ENCODE measurements around the gene RCOR1. TPM values are rescaled to one million over a fixed set of nuclear protein-coding genes. Genes with fewer than 3 reads are reported as not detected.

The RCOR1 gene
- total and polyA plus RNA-seq, 9 donors, result 7.2 to 22.3 (median 18.3) TPM

DNA sequence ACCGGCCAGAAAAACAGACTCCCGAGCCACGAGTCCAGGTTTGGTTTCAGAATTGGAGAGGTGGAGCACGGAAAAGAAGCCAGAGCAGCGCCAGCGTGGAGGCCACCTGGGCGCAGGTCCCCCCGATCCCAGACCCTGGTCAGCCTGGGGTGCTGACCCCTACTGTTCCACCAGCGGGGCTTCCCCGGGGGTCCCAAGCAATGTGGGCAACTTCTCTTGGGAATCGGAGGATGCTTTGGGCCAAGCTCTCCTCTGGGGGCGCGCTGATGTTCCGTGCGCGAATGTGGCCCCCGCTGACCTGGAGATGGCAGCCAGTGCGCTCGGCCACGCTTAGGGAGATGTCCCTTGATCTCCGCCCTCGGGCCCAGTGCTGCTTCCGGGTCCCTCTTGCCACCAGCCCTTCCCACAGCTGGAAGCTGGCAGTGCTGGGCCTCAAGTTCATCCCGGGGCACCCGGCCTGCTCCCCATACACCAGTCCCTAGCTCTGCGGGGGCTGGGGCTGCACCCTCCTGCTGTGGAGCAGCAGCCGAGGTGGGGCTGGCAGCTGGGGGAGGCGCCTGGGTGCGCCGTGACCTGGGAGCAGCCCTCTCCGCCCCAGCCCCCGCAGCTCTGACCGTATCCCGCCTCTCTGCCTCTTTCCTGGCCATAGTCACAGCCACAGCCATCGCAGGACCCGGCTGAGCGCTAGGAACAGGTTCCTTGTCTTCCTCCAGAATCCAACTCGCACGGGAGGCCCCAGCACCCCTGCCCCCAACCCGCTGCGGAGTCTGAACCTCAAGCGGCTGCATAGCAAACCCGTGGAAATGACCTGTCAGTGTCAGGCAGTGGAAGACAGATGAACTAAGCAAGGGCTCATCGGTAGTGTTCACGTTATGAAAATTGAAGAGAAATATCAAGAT is 91.2 kb downstream of the RCOR1 start:
- Histone ChIP-seq H3K27ac (no peak overlapping the region), H3K4me1 (ENCODE audit: insufficient read depth) (no peaks in the 10 kb centered on the region), H3K36me3 (no peaks in the 10 kb centered on the region), H3K9me3 (no peaks in the 10 kb centered on the region), H3K27me3 (no peaks in the 10 kb centered on the region), H3K4me3 (no peak overlapping the region)
- TF ChIP-seq POLR2A (IDR thresholded peaks at IDR 0.05), result no peak
- TF ChIP-seq, protein P1, sequence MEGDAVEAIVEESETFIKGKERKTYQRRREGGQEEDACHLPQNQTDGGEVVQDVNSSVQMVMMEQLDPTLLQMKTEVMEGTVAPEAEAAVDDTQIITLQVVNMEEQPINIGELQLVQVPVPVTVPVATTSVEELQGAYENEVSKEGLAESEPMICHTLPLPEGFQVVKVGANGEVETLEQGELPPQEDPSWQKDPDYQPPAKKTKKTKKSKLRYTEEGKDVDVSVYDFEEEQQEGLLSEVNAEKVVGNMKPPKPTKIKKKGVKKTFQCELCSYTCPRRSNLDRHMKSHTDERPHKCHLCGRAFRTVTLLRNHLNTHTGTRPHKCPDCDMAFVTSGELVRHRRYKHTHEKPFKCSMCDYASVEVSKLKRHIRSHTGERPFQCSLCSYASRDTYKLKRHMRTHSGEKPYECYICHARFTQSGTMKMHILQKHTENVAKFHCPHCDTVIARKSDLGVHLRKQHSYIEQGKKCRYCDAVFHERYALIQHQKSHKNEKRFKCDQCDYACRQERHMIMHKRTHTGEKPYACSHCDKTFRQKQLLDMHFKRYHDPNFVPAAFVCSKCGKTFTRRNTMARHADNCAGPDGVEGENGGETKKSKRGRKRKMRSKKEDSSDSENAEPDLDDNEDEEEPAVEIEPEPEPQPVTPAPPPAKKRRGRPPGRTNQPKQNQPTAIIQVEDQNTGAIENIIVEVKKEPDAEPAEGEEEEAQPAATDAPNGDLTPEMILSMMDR (IDR thresholded peaks at IDR 0.05), result no peak
- no peak for TF ChIP-seq EP300 (IDR thresholded peaks at IDR 0.05)
- intact Hi-C loops (cut with DNase I), result no loop called here
- 82 to 83% (median 82%) methylated on average over 40 to 45 of the region's 45 CpGs for WGBS, 3 donors
- no peak for DNase-seq

DNA sequence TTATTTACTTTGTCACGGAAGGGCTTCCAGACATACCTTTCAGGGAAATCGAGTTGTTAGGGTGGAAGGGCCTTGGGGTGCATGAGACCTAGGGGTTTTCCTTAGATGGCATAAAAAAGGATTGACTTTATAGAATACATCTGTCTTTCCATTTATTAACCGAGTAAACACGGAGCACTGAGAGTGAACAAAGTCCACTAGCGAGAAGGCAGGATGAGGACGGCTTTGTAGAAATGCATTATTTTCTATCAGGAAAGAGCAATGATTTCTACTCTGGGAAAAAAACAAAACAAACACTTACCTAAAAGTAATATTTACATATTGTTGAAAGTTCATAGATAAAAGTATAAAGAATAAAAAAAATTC is 91.8 kb downstream of the RCOR1 start:
- TF ChIP-seq, protein P1 (IDR thresholded peaks at IDR 0.05), result no peak
- TF ChIP-seq EP300 (IDR thresholded peaks at IDR 0.05) (no peak), POLR2A (IDR thresholded peaks at IDR 0.05) (no peak)
- no peaks in the 10 kb centered on the region for H3K9me3 ChIP-seq
- H3K4me1 ChIP-seq (ENCODE audit: insufficient read depth), result no peaks in the 10 kb centered on the region
- no peak overlapping the region for H3K27ac ChIP-seq
- intact Hi-C loops (cut with DNase I), result no loop called here
- WGBS, 3 donors, result 87 to 92% (median 89%) methylated on average over 6 of the region's 6 CpGs
- H3K27me3 ChIP-seq, result no peaks in the 10 kb centered on the region
- DNase-seq, result no peak
- H3K36me3 ChIP-seq, result no peaks in the 10 kb centered on the region
- no peak overlapping the region for H3K4me3 ChIP-seq

DNA sequence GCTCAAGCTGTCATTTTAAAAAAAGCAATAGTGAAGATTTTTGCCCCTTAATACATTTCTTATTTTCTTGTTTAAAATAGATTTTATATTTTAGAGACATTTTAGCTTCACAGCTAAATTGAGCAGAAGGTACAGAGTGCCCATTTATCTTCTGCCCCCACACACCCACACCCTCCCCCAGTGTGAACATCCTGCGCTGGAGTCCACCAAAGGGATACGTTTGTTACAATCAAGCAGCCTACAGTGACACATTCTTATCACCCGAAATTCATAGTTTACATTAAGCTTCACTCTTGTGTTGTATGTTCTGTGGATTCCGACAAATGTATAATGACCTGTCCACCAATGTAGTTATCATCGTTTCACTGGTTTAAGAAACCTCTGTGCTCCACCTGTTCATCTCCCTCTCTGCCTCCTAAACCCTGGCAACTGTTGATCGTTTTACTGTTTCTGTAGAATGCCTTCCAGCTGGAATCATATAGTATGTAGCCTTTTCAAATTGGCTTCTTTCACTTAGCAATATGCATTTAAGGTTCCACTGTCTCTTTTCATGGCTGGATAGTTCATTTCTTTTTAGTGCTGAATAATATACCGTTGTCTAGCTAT is 93.8 kb downstream of the RCOR1 start:
- Histone ChIP-seq H3K27me3 (no peaks in the 10 kb centered on the region), H3K4me3 (no peak overlapping the region), H3K4me1 (ENCODE audit: insufficient read depth) (no peaks in the 10 kb centered on the region), H3K9me3 (no peaks in the 10 kb centered on the region), H3K36me3 (no peaks in the 10 kb centered on the region), H3K27ac (no peak overlapping the region)
- TF ChIP-seq, protein P1 (IDR thresholded peaks at IDR 0.05), result no peak
- TF ChIP-seq EP300 (IDR thresholded peaks at IDR 0.05), result no peak
- 69 to 75% (median 73%) methylated on average over 7 of the region's 7 CpGs for WGBS, 3 donors
- no peak for DNase-seq
- intact Hi-C loops (cut with DNase I), result no loop called here

DNA sequence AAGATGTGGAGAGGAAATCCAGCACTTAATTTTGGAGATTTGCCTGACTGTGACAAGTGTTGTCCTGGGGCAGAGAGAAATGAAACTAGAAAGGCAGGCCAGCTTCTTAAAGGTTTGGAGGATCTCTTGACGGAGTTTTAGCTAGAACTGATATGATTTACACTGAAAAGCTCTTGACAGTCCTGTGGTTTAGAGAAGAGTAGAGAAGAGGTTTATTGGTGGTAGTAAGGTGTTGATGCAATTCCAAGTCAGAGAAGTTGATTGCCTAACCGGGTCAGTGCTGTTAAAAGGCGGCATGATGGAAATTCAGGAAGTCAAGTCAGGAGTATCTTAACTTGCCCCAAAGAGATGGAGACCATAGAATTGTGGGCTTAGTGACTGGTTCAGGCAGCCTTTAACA is 95.8 kb downstream of the RCOR1 start:
- Histone ChIP-seq H3K9me3 (no peaks in the 10 kb centered on the region), H3K4me1 (ENCODE audit: insufficient read depth) (no peaks in the 10 kb centered on the region), H3K4me3 (no peak overlapping the region), H3K36me3 (no peaks in the 10 kb centered on the region), H3K27me3 (no peaks in the 10 kb centered on the region), H3K27ac (no peak overlapping the region)
- no peak for DNase-seq
- TF ChIP-seq POLR2A (IDR thresholded peaks at IDR 0.05) (no peak), EP300 (IDR thresholded peaks at IDR 0.05) (no peak)
- TF ChIP-seq, protein P1 (IDR thresholded peaks at IDR 0.05), result no peak
- intact Hi-C loops (cut with DNase I), result no loop called here
- WGBS, 3 donors, result 86 to 88% (median 87%) methylated on average over 3 of the region's 3 CpGs

All from ovary (tissue), 9 donors.